ENCODE results near the gene GLI3.

GLI3 gene

DNA sequence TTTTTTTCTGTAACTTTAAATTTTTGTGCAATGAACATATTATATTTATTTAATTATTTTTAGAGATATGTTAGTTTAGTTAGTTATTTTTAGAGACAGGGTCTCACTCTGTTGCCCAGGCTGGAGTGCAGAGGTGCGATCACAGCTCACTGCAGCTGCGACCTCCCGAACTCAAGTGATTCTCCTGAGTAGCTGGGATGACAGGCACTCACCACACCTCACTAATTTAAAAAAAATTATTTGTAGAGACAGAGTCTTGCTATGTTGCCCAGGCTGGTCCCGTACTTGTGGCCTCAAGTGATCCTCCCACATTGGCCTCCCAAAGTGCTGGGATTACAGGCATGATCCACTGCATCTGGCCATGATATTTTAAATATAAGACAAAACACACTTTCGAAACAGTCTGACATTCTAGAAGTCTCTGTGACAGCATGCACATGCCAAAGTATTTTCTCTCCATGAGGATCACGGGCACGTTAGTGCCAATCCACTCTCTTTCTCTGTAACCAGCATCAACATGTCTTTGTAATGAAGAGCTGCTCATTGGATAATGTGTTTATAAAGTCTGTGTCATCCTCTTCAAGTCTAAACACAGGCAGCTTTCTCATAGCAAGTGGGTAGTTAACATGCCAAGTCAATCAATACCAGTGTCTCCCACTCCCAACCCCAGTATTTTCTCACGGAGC, 137.4 kb downstream of the GLI3 start:
- no peak for DNase-seq (ENCODE audit: insufficient read length, low spot score)

DNA sequence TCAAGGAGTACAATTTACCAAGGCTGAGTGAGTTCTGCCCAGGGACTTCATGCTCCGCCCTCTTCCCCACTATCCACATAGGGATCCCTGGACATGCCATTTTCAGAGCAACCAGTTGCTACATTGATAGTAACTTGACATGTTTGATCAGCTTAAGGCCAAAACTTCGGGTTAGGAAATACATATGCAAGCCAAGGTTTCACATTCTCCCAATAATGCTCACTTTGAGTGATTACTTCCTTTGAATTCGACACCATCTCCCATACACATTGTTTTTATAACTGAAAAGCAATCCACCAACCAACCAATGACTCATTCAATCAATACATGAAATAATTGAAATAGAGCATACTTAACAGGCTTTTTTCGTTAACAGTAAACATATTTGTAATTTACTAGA, 137.9 kb downstream of the GLI3 start:
- FAIRE-seq (no peak), DNase-seq (ENCODE audit: insufficient read length, low spot score) (no peak)
- no peak for TF ChIP-seq POU2F2 (IDR thresholded peaks at IDR 0.05; ENCODE audit: low read depth, low read length)
- no peak for TF ChIP-seq SPI1 (IDR thresholded peaks at IDR 0.05; ENCODE audit: low read depth, low read length)
- TF ChIP-seq PAX5 (IDR thresholded peaks at IDR 0.05; ENCODE audit: insufficient read depth, low read length, severe bottlenecking) = no peak
- no peak for TF ChIP-seq POLR2A (IDR thresholded peaks at IDR 0.05; ENCODE audit: low read depth, low read length)
- no peak for TF ChIP-seq POLR2AphosphoS5 (IDR thresholded peaks at IDR 0.05; ENCODE audit: low read depth, low read length)
- no peak for TF ChIP-seq TAF1 (IDR thresholded peaks at IDR 0.05; ENCODE audit: low read depth, low read length)

More for the DNA sequence above, 137.4 kb downstream of the GLI3 start:
- no peak for FAIRE-seq
- no peak for TF ChIP-seq POLR2A (IDR thresholded peaks at IDR 0.05; ENCODE audit: low read depth, low read length)
- TF ChIP-seq PAX5 (IDR thresholded peaks at IDR 0.05; ENCODE audit: insufficient read depth, low read length, severe bottlenecking) = no peak
- no peak for TF ChIP-seq SPI1 (IDR thresholded peaks at IDR 0.05; ENCODE audit: low read depth, low read length)
- no peak for TF ChIP-seq POU2F2 (IDR thresholded peaks at IDR 0.05; ENCODE audit: low read depth, low read length)
- no peak for TF ChIP-seq POLR2AphosphoS5 (IDR thresholded peaks at IDR 0.05; ENCODE audit: low read depth, low read length)
- TF ChIP-seq TAF1 (IDR thresholded peaks at IDR 0.05; ENCODE audit: low read depth, low read length) = no peak

- TF ChIP-seq POU2F2 (IDR thresholded peaks at IDR 0.05; ENCODE audit: low read depth, low read length) = no peak
- no peak for TF ChIP-seq PAX5 (IDR thresholded peaks at IDR 0.05; ENCODE audit: insufficient read depth, low read length, severe bottlenecking)
- no peak for TF ChIP-seq POLR2AphosphoS5 (IDR thresholded peaks at IDR 0.05; ENCODE audit: low read depth, low read length)
- TF ChIP-seq TAF1 (IDR thresholded peaks at IDR 0.05; ENCODE audit: low read depth, low read length) = no peak
- TF ChIP-seq POLR2A (IDR thresholded peaks at IDR 0.05; ENCODE audit: low read depth, low read length) = no peak
- DNase-seq (ENCODE audit: insufficient read length, low spot score) (no peak), FAIRE-seq (no peak)
These were observed 139.3 kb downstream of the GLI3 start for GRCh38 chr7:42097752-42098151.

- TF ChIP-seq POLR2AphosphoS5 (IDR thresholded peaks at IDR 0.05; ENCODE audit: low read depth, low read length) (no peak), POLR2A (IDR thresholded peaks at IDR 0.05; ENCODE audit: low read depth, low read length) (no peak), POU2F2 (IDR thresholded peaks at IDR 0.05; ENCODE audit: low read depth, low read length) (no peak), PAX5 (IDR thresholded peaks at IDR 0.05; ENCODE audit: insufficient read depth, low read length, severe bottlenecking) (no peak), SPI1 (IDR thresholded peaks at IDR 0.05; ENCODE audit: low read depth, low read length) (no peak), TAF1 (IDR thresholded peaks at IDR 0.05; ENCODE audit: low read depth, low read length) (no peak)
- FAIRE-seq (no peak), DNase-seq (ENCODE audit: insufficient read length, low spot score) (no peak)
These were observed 140.1 kb downstream of the GLI3 start for GRCh38 chr7:42096681-42097561.

GRCh38 chr7:42096268-42096667, 140.7 kb downstream of the GLI3 start:
- no peak for TF ChIP-seq POLR2AphosphoS5 (IDR thresholded peaks at IDR 0.05; ENCODE audit: low read depth, low read length)
- no peak for TF ChIP-seq SPI1 (IDR thresholded peaks at IDR 0.05; ENCODE audit: low read depth, low read length)
- TF ChIP-seq POLR2A (IDR thresholded peaks at IDR 0.05; ENCODE audit: low read depth, low read length) = no peak
- TF ChIP-seq PAX5 (IDR thresholded peaks at IDR 0.05; ENCODE audit: insufficient read depth, low read length, severe bottlenecking) = no peak
- no peak for TF ChIP-seq TAF1 (IDR thresholded peaks at IDR 0.05; ENCODE audit: low read depth, low read length)
- FAIRE-seq (no peak), DNase-seq (ENCODE audit: insufficient read length, low spot score) (no peak)

- DNase-seq (ENCODE audit: insufficient read length, low spot score) (no peak), FAIRE-seq (no peak)
- TF ChIP-seq POU2F2 (IDR thresholded peaks at IDR 0.05; ENCODE audit: low read depth, low read length) = no peak
- TF ChIP-seq TAF1 (IDR thresholded peaks at IDR 0.05; ENCODE audit: low read depth, low read length) = no peak
- no peak for TF ChIP-seq POLR2A (IDR thresholded peaks at IDR 0.05; ENCODE audit: low read depth, low read length)
- no peak for TF ChIP-seq PAX5 (IDR thresholded peaks at IDR 0.05; ENCODE audit: insufficient read depth, low read length, severe bottlenecking)
- no peak for TF ChIP-seq SPI1 (IDR thresholded peaks at IDR 0.05; ENCODE audit: low read depth, low read length)
These were observed 141.2 kb downstream of the GLI3 start for GRCh38 chr7:42095791-42096190.

GRCh38 chr7:42093349-42093905, 143.6 kb downstream of the GLI3 start:
- no peak for FAIRE-seq
- TF ChIP-seq POLR2A (IDR thresholded peaks at IDR 0.05; ENCODE audit: low read depth, low read length) (no peak), SPI1 (IDR thresholded peaks at IDR 0.05; ENCODE audit: low read depth, low read length) (no peak), TAF1 (IDR thresholded peaks at IDR 0.05; ENCODE audit: low read depth, low read length) (no peak), POLR2AphosphoS5 (IDR thresholded peaks at IDR 0.05; ENCODE audit: low read depth, low read length) (no peak), POU2F2 (IDR thresholded peaks at IDR 0.05; ENCODE audit: low read depth, low read length) (no peak), PAX5 (IDR thresholded peaks at IDR 0.05; ENCODE audit: insufficient read depth, low read length, severe bottlenecking) (no peak)
- no peak for DNase-seq (ENCODE audit: insufficient read length, low spot score)

- DNase-seq (ENCODE audit: insufficient read length, low spot score) (no peak), FAIRE-seq (no peak)
- TF ChIP-seq PAX5 (IDR thresholded peaks at IDR 0.05; ENCODE audit: insufficient read depth, low read length, severe bottlenecking) (no peak), POU2F2 (IDR thresholded peaks at IDR 0.05; ENCODE audit: low read depth, low read length) (no peak), POLR2AphosphoS5 (IDR thresholded peaks at IDR 0.05; ENCODE audit: low read depth, low read length) (no peak), POLR2A (IDR thresholded peaks at IDR 0.05; ENCODE audit: low read depth, low read length) (no peak), TAF1 (IDR thresholded peaks at IDR 0.05; ENCODE audit: low read depth, low read length) (no peak), SPI1 (IDR thresholded peaks at IDR 0.05; ENCODE audit: low read depth, low read length) (no peak)
These were observed 145.3 kb downstream of the GLI3 start for GRCh38 chr7:42091461-42092291.
